Duodenal mucosa (tissue), 2 donors: ENCODE results near the gene ANO2.

ENCODE experiments used
- H3K27ac ChIP-seq: one replicate; pipeline ENCODE4 v1.7.0; 2013; ENCODE audit warnings: low read depth, low read length
- H3K27me3 ChIP-seq, 2 donors: one replicate each; pipeline ENCODE4 v1.7.0; 2013; ENCODE audit warnings: low read length in 2 of 2, control low read depth in 1 of 2; ENCODE audit not compliant: insufficient read depth in 2 of 2, control insufficient read depth in 1 of 2
- H3K36me3 ChIP-seq, 2 donors: one replicate each; pipeline ENCODE4 v1.7.0; 2013; ENCODE audit warnings: low read length in 2 of 2, control low read depth in 1 of 2; ENCODE audit not compliant: insufficient read depth in 2 of 2, control insufficient read depth in 1 of 2
- H3K4me1 ChIP-seq, 2 donors: one replicate each; pipeline ENCODE4 v1.7.0; 2013; ENCODE audit warnings: low read length in 2 of 2, control low read depth in 1 of 2; ENCODE audit not compliant: insufficient read depth in 2 of 2, control insufficient read depth in 1 of 2
- H3K4me3 ChIP-seq, 2 donors: one replicate each; pipeline ENCODE4 v1.7.0; 2013; ENCODE audit warnings: low read length in 2 of 2, low read depth in 1 of 2
- H3K9ac ChIP-seq, 2 donors: one replicate each; pipeline ENCODE4 v1.7.0; 2013; ENCODE audit warnings: low read length in 2 of 2, low read depth in 1 of 2
- H3K9me3 ChIP-seq, 2 donors: one replicate each; pipeline ENCODE4 v1.7.0; 2013; ENCODE audit warnings: low read length in 2 of 2, control low read depth in 1 of 2; ENCODE audit not compliant: control insufficient read depth in 1 of 2

Gene ANO2

DNA sequence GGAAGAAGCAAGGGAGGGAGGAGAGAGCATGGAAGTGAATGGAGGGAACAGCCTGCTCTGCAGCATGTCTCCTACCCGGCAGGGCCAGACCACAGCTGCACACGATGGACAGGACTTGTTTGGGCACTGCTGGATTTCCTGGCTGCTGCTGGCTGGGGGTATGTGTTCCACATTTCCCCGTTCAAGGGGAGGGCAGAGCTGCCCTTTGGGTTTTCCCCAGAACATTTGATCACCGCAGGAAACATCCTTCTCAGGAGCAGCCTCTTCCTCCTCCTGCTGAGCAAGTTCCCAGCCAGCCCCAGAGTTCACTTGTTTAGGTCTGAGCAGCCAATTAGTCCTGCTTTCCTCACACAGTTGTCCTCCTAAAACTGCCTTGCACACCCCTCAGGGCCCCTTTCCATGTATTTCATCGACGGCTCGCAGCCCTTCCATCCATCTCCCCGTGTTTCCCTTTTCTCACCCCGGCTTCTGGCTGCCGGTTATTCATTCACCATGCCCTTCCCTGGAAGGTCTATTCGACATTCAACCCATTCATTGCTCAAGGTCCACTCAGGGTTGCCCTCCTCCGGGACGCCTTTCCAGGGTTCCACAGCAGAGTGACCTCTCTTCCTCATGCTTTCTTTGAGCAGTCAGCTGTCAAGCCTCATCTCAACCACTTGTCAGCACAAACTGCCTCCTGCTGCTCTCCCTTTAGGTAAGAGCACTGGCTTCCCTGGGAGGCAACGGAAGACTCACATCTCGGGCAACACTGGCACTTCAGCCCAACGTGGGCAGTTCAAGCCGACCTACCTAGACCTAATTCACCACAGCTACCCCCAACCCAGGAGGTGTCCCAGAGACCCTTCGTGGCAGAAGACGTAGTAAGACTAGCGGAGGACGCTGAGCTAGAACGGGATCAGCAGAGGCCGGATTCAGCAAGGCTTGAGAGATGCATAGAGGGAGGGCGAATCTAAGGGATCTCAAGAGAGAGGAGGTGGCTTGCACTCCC lies 20.1 kb upstream of the ANO2 start:
- Histone ChIP-seq H3K4me1 (peaks cover 0 to 3% of the 10 kb centered on the region in 2 donors), H3K9me3 (no peaks in the 10 kb centered on the region), H3K36me3 (no peaks in the 10 kb centered on the region), H3K4me3 (no peak overlapping the region), H3K9ac (no peak overlapping the region), H3K27ac (no peak overlapping the region), H3K27me3 (peaks cover 0 to 5% of the 10 kb centered on the region in 2 donors)

DNA sequence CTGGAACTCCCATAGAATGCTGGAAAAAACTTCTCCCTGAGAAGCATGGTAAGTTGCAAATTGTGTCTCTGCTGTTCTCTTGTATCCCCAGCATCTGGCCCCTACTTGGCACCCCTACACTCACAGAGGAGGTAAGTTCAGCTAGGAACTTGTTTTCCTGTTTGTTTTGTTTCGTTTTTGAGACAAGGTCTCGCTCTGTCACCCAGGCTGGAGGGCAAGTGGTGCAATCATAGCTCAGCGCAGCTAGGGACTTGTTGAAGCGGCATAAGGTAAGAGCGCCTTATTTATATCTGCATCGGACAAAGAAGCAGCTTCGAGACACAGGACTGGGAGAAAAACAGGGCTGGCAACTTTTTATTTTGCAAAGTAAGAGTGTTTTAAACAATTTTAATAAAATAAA lies 18.5 kb upstream of the ANO2 start:
- peaks cover 0 to 5% of the 10 kb centered on the region in 2 donors for H3K27me3 ChIP-seq
- H3K36me3 ChIP-seq: no peaks in the 10 kb centered on the region

DNA sequence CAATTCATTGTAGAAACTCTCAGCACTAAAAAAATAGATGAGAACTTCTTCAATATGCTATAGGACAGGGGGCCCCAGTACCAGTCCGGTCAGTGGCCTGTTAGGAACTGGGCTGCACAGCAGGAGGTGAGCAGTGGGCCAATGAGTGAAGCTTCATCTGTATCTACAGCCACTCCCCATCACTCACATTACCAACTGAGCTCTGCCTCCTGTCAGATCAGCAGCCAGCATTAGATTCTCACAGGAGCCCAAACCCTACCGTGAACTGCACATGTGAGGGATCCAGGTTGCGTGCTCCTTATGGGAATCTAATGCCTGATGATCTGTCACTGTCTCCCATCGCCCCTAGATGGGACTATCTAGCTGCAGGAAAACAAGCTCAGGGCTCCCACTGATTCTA lies 15.7 kb upstream of the ANO2 start:
- no peak overlapping the region for H3K4me3 ChIP-seq

More for the DNA sequence above, 18.5 kb upstream of the ANO2 start:
- Histone ChIP-seq H3K9ac (no peak overlapping the region), H3K4me3 (no peak overlapping the region), H3K9me3 (no peaks in the 10 kb centered on the region), H3K4me1 (peaks cover 0 to 3% of the 10 kb centered on the region in 2 donors), H3K27ac (no peak overlapping the region)

DNA sequence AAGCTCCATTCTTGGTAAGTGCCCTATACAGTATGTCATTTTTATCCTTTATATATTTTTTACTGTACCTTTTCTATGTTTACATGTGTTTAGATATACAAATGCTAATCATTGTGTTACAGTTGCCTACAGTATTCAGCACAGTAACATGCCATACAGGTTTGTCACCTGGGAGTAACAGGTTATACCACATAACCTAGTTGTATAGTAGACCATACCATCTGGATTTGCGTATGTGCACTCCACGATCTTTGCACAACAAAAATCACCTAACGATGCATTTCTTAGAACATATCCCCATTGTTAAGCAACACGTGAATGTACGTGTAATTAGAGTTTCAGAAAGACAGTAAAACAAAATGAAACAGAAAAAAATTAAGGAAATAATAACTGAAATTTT lies 11.9 kb upstream of the ANO2 start:
- H3K9ac ChIP-seq: no peak overlapping the region
- H3K27ac ChIP-seq: no peak overlapping the region
- no peak overlapping the region for H3K4me3 ChIP-seq
- no peaks in the 10 kb centered on the region for H3K4me1 ChIP-seq
- H3K36me3 ChIP-seq: no peaks in the 10 kb centered on the region
- H3K27me3 ChIP-seq: peaks cover 0 to 2% of the 10 kb centered on the region in 2 donors
- H3K9me3 ChIP-seq: no peaks in the 10 kb centered on the region

More for the DNA sequence above, 15.7 kb upstream of the ANO2 start:
- H3K4me1 ChIP-seq: no peaks in the 10 kb centered on the region
- no peak overlapping the region for H3K9ac ChIP-seq
- H3K27me3 ChIP-seq: peaks cover 0 to 5% of the 10 kb centered on the region in 2 donors
- no peaks in the 10 kb centered on the region for H3K9me3 ChIP-seq
- H3K27ac ChIP-seq: no peak overlapping the region
- no peaks in the 10 kb centered on the region for H3K36me3 ChIP-seq

DNA sequence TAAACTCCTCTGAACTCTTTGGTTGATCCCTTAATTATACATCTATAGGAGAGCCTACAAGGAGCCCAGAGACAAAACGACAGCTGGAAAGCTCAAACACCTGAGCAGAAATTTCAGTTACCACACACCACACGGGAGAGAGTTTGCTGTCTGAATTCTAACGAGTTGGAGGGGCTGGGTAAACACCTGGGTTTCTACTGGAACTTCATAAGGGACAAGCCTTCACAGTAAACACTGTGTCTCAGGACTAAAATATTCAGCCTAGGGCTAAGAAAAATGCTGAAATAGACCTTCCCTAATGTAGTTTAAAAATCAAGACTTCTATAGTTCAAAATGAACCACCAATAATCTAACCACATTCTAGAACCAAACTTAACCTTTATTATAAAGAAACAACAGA lies 9.6 kb upstream of the ANO2 start:
- Histone ChIP-seq H3K27ac (no peak overlapping the region), H3K4me3 (no peak overlapping the region), H3K9ac (no peak overlapping the region), H3K4me1 (no peaks in the 10 kb centered on the region), H3K27me3 (peaks cover 0 to 19% of the 10 kb centered on the region in 2 donors), H3K9me3 (no peaks in the 10 kb centered on the region), H3K36me3 (no peaks in the 10 kb centered on the region)

DNA sequence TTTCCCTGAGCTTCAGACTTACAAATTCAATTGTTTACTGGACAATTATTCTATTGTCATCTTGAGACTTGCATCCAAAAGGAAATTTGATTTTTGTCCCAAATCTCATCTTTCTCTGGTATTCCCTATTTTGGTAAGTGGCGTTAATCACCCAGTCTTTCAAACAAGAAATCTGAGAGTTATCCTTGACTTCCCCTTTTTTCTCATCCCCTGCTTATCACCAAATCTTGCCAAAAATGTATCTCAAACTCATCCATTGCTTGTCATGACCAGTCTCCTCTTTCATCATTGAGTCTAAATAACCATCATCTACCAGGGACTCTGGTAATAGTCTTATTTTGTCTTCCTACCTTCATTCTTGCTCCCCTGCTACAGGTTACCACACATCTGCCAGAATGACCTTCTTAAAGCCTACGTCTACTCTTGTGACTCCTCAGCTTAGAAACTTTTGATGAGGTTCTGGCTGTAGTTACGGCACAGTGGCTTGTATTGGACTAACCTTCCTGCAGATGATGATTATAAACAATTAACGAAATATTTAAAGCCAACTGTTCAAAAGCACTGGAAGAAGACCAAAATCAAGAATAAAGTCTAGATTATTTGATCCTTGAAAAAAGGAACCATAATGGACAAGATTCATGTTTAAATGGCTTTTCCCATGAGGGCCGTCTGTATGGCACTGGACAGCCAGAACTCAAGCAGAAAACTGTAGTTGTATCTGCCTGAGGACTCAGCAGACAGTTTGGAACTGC lies 9.0 kb upstream of the ANO2 start:
- Histone ChIP-seq H3K9me3 (no peaks in the 10 kb centered on the region), H3K4me3 (no peak overlapping the region), H3K4me1 (no peaks in the 10 kb centered on the region), H3K36me3 (no peaks in the 10 kb centered on the region), H3K27me3 (peaks cover 0 to 19% of the 10 kb centered on the region in 2 donors), H3K9ac (no peak overlapping the region), H3K27ac (no peak overlapping the region)

DNA sequence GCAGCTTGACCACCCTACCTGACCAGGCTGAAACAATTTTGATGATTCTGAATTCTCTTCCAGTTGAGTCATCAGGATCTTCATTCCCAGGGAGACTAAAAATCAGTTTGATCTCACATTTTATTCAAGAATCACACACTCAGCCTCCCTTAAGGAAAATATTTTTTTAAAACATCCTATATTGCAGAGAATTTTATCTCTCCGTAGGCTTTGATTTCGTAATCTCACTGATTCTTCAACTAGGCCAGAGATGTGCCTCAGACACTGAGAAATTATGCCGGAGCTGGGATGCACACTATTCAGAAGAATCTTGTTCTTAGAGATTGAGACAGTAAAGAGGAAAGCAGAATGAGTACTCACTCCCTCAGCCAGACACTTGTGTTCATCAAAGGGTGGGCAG lies 7.0 kb upstream of the ANO2 start:
- no peaks in the 10 kb centered on the region for H3K36me3 ChIP-seq
- H3K4me1 ChIP-seq: no peaks in the 10 kb centered on the region
- peaks cover 0 to 33% of the 10 kb centered on the region in 2 donors for H3K27me3 ChIP-seq

DNA sequence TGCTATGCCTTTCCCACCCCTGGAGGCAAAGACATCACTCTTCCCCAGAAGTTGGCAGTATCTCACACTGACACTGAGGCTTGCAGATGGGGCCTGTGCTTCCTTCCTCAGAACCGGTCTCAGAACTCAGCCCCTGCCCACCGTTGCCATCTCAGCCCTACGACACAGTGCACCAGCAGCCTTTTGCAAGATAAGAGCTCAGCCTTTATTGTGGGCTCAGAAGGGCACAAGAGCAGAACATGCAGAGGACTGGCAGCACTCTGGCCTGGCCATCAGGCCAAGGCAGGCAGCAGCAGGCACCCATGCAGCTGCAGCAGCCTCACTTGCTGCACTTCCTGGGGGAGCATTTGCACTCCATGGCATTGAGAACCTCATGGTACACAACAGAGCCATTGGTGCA lies 3.6 kb upstream of the ANO2 start:
- Histone ChIP-seq H3K4me1 (peaks cover 0 to 4% of the 10 kb centered on the region in 2 donors), H3K4me3 (no peak overlapping the region), H3K9me3 (no peaks in the 10 kb centered on the region), H3K36me3 (no peaks in the 10 kb centered on the region), H3K27me3 (peaks cover 28 to 64% of the 10 kb centered on the region in 2 donors), H3K9ac (no peak overlapping the region), H3K27ac (no peak overlapping the region)

More for the DNA sequence above, 7.0 kb upstream of the ANO2 start:
- no peaks in the 10 kb centered on the region for H3K9me3 ChIP-seq
- H3K27ac ChIP-seq: no peak overlapping the region
- H3K4me3 ChIP-seq: no peak overlapping the region
- H3K9ac ChIP-seq: no peak overlapping the region

DNA sequence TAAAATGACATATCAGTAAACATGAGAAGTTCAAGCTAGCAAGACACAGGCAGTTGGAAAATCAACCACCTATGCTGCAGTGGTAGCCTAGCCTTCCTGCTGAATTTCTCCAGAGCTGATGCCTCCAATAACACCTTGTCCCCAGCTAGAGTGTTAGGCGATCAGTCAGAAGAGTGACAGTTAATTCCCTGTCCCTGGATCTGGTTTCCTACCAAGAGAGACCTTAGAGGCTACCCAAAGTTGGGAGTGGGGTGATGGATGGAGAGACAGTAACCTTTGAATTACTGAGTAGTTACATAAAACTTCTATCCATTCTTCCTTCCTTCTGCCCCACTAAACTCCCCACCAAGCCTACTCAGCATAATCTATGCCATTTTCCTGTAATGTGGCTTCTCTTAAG lies 1.9 kb upstream of the ANO2 start:
- Histone ChIP-seq H3K9ac (no peak overlapping the region), H3K27me3 (peaks cover 34 to 68% of the 10 kb centered on the region in 2 donors), H3K36me3 (no peaks in the 10 kb centered on the region), H3K4me3 (no peak overlapping the region), H3K27ac (no peak overlapping the region), H3K9me3 (no peaks in the 10 kb centered on the region), H3K4me1 (peaks cover 0 to 4% of the 10 kb centered on the region in 2 donors)

DNA sequence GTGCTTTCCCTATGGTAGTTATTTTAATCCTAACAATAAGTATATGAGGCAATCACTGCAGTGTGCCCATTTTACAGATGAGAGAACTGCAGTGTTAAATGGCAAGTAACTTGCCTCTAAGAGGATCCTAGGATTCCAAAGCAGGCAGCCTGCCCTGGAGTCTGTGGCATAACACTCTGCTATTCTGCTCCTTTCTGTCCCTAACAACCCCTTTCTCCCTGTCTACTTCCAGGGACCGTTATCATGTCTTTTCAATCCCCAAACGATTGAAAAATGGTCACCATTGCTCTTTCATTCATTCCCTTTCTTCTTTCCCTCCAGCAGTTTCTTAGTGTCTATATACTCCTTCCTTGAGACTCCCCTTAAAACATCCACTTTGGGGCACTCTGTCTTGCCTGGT lies 1.3 kb upstream of the ANO2 start:
- no peak overlapping the region for H3K4me3 ChIP-seq
- H3K27ac ChIP-seq: no peak overlapping the region
- no peak overlapping the region for H3K9ac ChIP-seq
- no peaks in the 10 kb centered on the region for H3K9me3 ChIP-seq
- no peaks in the 10 kb centered on the region for H3K36me3 ChIP-seq
- H3K27me3 ChIP-seq: peaks cover 34 to 66% of the 10 kb centered on the region in 2 donors
- peaks cover 0 to 4% of the 10 kb centered on the region in 2 donors for H3K4me1 ChIP-seq
